ENCODE measurements around the gene CAPNS1.

GRCh38 chr19:36142046-36142445, 2.2 kb downstream of the CAPNS1 start:
- TF ChIP-seq SUZ12 (IDR thresholded peaks at IDR 0.05; ENCODE audit: extremely low read depth, insufficient read depth, insufficient read length) (no peak), ZNF274 (IDR thresholded peaks at IDR 0.05; ENCODE audit: low read depth, low read length) (no peak)
